GM18858 (cell line): Measurements from ENCODE around the gene ITGB1BP1.

Experiments
- ATAC-seq: cut with Tn5 transposase; IDR thresholded peaks from one replicate; pipeline ENCODE4 v1.9.1; 2021; ENCODE audit not compliant: unreplicated experiment

Gene ITGB1BP1

GRCh38 chr2:9380702-9381628 is 42.4 kb downstream of the ITGB1BP1 start:
- no peak for ATAC-seq

GRCh38 chr2:9379391-9379755 is 44.0 kb downstream of the ITGB1BP1 start:
- no peak for ATAC-seq

- no peak for ATAC-seq
Measured at GRCh38 chr2:9378433-9379390, 44.6 kb downstream of the ITGB1BP1 start.

- ATAC-seq: no peak
Measured at GRCh38 chr2:9377461-9378097, 45.7 kb downstream of the ITGB1BP1 start.

GRCh38 chr2:9375857-9376428 is 47.4 kb downstream of the ITGB1BP1 start:
- ATAC-seq: no peak

GRCh38 chr2:9374071-9374730 is 49.1 kb downstream of the ITGB1BP1 start:
- no peak for ATAC-seq

GRCh38 chr2:9373476-9373875 is 49.9 kb downstream of the ITGB1BP1 start:
- no peak for ATAC-seq

GRCh38 chr2:9373047-9373446 is 50.3 kb downstream of the ITGB1BP1 start:
- ATAC-seq: no peak

- no peak for ATAC-seq
Measured at GRCh38 chr2:9370746-9371145, 52.6 kb downstream of the ITGB1BP1 start.

GRCh38 chr2:9366026-9366425 is 57.3 kb downstream of the ITGB1BP1 start:
- no peak for ATAC-seq

GRCh38 chr2:9365498-9366019 is 57.8 kb downstream of the ITGB1BP1 start:
- no peak for ATAC-seq

- ATAC-seq: no peak
Measured at GRCh38 chr2:9364791-9365497, 58.4 kb downstream of the ITGB1BP1 start.

GRCh38 chr2:9364373-9364772 is 59.0 kb downstream of the ITGB1BP1 start:
- no peak for ATAC-seq

GRCh38 chr2:9360701-9361100 is 62.6 kb downstream of the ITGB1BP1 start:
- ATAC-seq: no peak

- no peak for ATAC-seq
Measured at GRCh38 chr2:9360110-9360509, 63.2 kb downstream of the ITGB1BP1 start.

GRCh38 chr2:9359463-9359862 is 63.9 kb downstream of the ITGB1BP1 start:
- ATAC-seq: no peak

GRCh38 chr2:9358846-9359245 is 64.5 kb downstream of the ITGB1BP1 start:
- ATAC-seq: no peak

GRCh38 chr2:9356261-9356660 is 67.1 kb downstream of the ITGB1BP1 start:
- ATAC-seq: no peak

- ATAC-seq: no peak
Measured at GRCh38 chr2:9355716-9356115, 67.6 kb downstream of the ITGB1BP1 start.
